ENCODE measurements around the gene PRODH2.

GRCh38 chr19:35856546-35857149 lies 44.0 kb upstream of the PRODH2 start, which contains the start of gene KIRREL2:
- no peak for TF ChIP-seq CTCF (IDR thresholded peaks at IDR 0.05)
- no peak for TF ChIP-seq FOSL2 (IDR thresholded peaks at IDR 0.05; ENCODE audit: borderline replicate concordance, low read depth)
- TF ChIP-seq MXI1 (IDR thresholded peaks at IDR 0.05; ENCODE audit: low read depth, low read length): 0 out of 2 replicates have a peak, but pooled peaks have one; percentile 33
- no peak for TF ChIP-seq RAD21 (IDR thresholded peaks at IDR 0.05; ENCODE audit: low read length)
- no peak for TF ChIP-seq JUND (IDR thresholded peaks at IDR 0.05)
- TF ChIP-seq REST (IDR thresholded peaks at IDR 0.05; ENCODE audit: low read depth, low read length): no peak
- TF ChIP-seq TAF1 (IDR thresholded peaks at IDR 0.05; ENCODE audit: borderline replicate concordance, low read depth, low read length): no peak
- no peak for TF ChIP-seq EP300 (IDR thresholded peaks at IDR 0.05; ENCODE audit: borderline replicate concordance in 1 of 2, low read depth in 1 of 2, low read length in 1 of 2)
- no peak for TF ChIP-seq FOXM1 (IDR thresholded peaks at IDR 0.05; ENCODE audit: low read depth)
- no peak for TF ChIP-seq USF1 (IDR thresholded peaks at IDR 0.05; ENCODE audit: borderline replicate concordance, low read depth)
- no peak for TF ChIP-seq YY1 (IDR thresholded peaks at IDR 0.05; ENCODE audit: low read depth)

Measured in SK-N-SH (cell line).